Retinal pigment epithelial cell (primary cell): ENCODE results near the gene CLCNKA.

Experiments used
- DNase-seq: peaks from one replicate; pipeline ENCODE4 v3.0.0-alpha.2; 2010; ENCODE audit warnings: low read depth
- H3K4me3 ChIP-seq: 2 replicates; pipeline ENCODE4 v1.5.1; 2011; ENCODE audit warnings: mild to moderate bottlenecking, low read length, control low read depth, moderate library complexity
- CTCF ChIP-seq: conservative IDR thresholded peaks from 2 replicates; pipeline ENCODE4 v1.5.1; 2011; ENCODE audit warnings: low read depth, low read length, control low read depth, inconsistent platforms

Gene CLCNKA

GRCh38 chr1:15992187-15992553 is 29.7 kb upstream of the CLCNKA start:
- no peak for TF ChIP-seq CTCF
- H3K4me3 ChIP-seq = no peak overlapping the region

GRCh38 chr1:15992582-15993500 is 29.0 kb upstream of the CLCNKA start:
- TF ChIP-seq CTCF = no peak
- no peak for DNase-seq
- H3K4me3 ChIP-seq = no peak overlapping the region

More at GRCh38 chr1:15992187-15992553, 29.7 kb upstream of the CLCNKA start:
- no peak for DNase-seq

- H3K4me3 ChIP-seq = no peak overlapping the region
- DNase-seq = no peak
- TF ChIP-seq CTCF = no peak
Observed at GRCh38 chr1:15993666-15994065, 28.2 kb upstream of the CLCNKA start.

GRCh38 chr1:15994081-15994480 is 27.8 kb upstream of the CLCNKA start:
- TF ChIP-seq CTCF = no peak
- no peak overlapping the region for H3K4me3 ChIP-seq
- no peak for DNase-seq

- peak; percentile 94 for TF ChIP-seq CTCF
Observed at GRCh38 chr1:15994590-15995351, 27.1 kb upstream of the CLCNKA start.

GRCh38 chr1:15997076-15997585 is 24.7 kb upstream of the CLCNKA start:
- no peak for TF ChIP-seq CTCF
- no peak for DNase-seq

More at GRCh38 chr1:15994590-15995351, 27.1 kb upstream of the CLCNKA start:
- DNase-seq = no peak
- H3K4me3 ChIP-seq = no peak overlapping the region

More at GRCh38 chr1:15997076-15997585, 24.7 kb upstream of the CLCNKA start:
- H3K4me3 ChIP-seq = no peak overlapping the region
